IMR-90 (cell line): ENCODE data around the gene THNSL1. TPM values are rescaled to one million over a fixed set of nuclear protein-coding genes. Genes with fewer than 3 reads are reported as not detected.

ENCODE experiments used
- BHLHE40 ChIP-seq: fragments of 150-350 bp; IDR thresholded peaks from 2 replicates; pipeline ENCODE4 v1.6.1; 2016; ENCODE audit warnings: mild to moderate bottlenecking, low read depth, low read length
- CEBPB ChIP-seq: IDR thresholded peaks from 2 replicates; pipeline ENCODE4 v1.6.1; 2012; ENCODE audit warnings: low read depth, low read length, improper control_type of control experiment
- FOS ChIP-seq: fragments of 150-350 bp; IDR thresholded peaks from 2 replicates; pipeline ENCODE4 v1.6.1; 2016; ENCODE audit warnings: low read depth, low read length
- MAZ ChIP-seq: IDR thresholded peaks from 2 replicates; pipeline ENCODE4 v1.6.1; 2012; ENCODE audit warnings: low read depth, mild to moderate bottlenecking, low read length, improper control_type of control experiment, moderate library complexity, borderline replicate concordance
- RAD21 ChIP-seq: IDR thresholded peaks from 2 replicates; pipeline ENCODE4 v1.6.1; 2012; ENCODE audit warnings: low read length, improper control_type of control experiment
- RFX5 ChIP-seq: IDR thresholded peaks from 2 replicates; pipeline ENCODE4 v1.8.0; 2012; ENCODE audit warnings: low read depth, mild to moderate bottlenecking, low read length, moderate library complexity
- polyA plus RNA-seq, 3 experiments: library from polyadenylated mRNA; depleted of rRNA; stranded (reverse); fragments of >200 nt; gene quantifications; 2 replicates each; pipeline ENCODE4 v1.2.3, GENCODE V29; 2012; ENCODE audit warnings: low replicate concordance in 1 of 3
- total RNA-seq: library from RNA; depleted of rRNA; stranded (reverse); fragments of >200 nt; gene quantifications from 2 replicates; pipeline ENCODE4 v1.2.3, GENCODE V29; 2012
- TF ChIP-seq, protein P1 (sequence below): fragments of 150-350 bp; IDR thresholded peaks from 2 replicates; pipeline ENCODE4 v1.6.1; 2017; ENCODE audit warnings: mild to moderate bottlenecking, antibody characterized with exemption, low read length, low read depth

THNSL1 gene
- total and polyA plus RNA-seq, 2 of the 4 experiments (the other 2 are of a cell fraction), result 1.3 to 2.0 TPM

DNA sequence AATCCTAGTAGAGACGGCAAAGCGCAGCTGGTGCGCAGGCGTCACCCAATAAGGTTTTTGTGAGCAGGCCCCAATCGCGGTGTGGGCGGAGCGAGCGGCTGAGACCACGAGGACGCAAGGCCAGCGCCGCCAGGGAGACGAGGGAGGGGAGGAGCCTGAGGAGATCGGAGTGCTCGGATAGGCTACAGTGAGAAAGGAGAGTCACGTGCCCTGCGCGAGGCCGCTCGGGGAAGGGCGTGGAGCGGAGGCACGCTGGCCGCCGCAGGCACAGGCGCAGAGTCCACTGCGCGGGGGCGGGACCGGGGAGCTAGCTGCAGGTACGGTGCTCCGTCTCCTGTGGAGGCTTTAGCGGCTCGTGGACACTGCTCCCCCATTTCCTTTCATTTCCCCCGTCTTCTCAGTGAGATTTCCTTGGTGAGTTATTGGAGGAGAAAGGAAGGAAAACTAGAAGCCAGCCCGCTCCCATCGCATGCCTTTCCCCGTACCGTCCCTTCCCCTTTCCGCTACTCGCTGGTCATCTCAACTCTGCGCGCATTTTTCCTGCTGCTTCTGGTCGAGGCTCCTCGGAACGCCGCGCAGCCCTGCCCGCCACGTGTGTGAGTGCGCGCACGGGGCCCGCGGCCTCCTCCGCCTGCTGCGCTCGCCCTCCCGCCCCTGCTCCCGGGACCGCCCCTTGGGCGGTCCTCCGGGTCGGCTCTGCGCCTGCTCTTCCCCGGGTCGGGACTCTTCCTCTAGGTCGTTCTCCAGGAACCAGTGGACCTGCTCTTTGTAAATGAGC, at the start of gene THNSL1 (continued):
- TF ChIP-seq RAD21, result no peak
- TF ChIP-seq FOS, result no peak; the same call in 1 of the 2 replicates
- TF ChIP-seq, protein P1, sequence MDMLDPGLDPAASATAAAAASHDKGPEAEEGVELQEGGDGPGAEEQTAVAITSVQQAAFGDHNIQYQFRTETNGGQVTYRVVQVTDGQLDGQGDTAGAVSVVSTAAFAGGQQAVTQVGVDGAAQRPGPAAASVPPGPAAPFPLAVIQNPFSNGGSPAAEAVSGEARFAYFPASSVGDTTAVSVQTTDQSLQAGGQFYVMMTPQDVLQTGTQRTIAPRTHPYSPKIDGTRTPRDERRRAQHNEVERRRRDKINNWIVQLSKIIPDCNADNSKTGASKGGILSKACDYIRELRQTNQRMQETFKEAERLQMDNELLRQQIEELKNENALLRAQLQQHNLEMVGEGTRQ, result peak; percentile 99
- TF ChIP-seq CEBPB, result no peak
- peak; percentile 85 for TF ChIP-seq BHLHE40
- no peak for TF ChIP-seq RFX5
- TF ChIP-seq MAZ, result peak; percentile 80; the same call in 1 of the 2 replicates
